ENCODE data around the gene TYMP.

TYMP gene

GRCh38 chr22:50563413-50564160, 33.8 kb upstream of the TYMP start:
- in situ Hi-C loops (cut with HindIII; ENCODE audit: low sequenced_read_pairs) = no loop called here
- no peak for TF ChIP-seq CTCF (IDR thresholded peaks at IDR 0.05; ENCODE audit: low read depth, low read length)
- H3K4me3 ChIP-seq (ENCODE audit: low read depth, low read length) = peak overlapping the region; percentile 51
- no peak for DNase-seq (ENCODE audit: low read depth, low spot score)

- in situ Hi-C loops (cut with HindIII; ENCODE audit: low sequenced_read_pairs) = no loop called here
- DNase-seq (ENCODE audit: low read depth, low spot score) = peak; percentile 81
- TF ChIP-seq CTCF (IDR thresholded peaks at IDR 0.05; ENCODE audit: low read depth, low read length) = peak; percentile 83
- peak within 1 kb of the TSS; percentile 51 for H3K4me3 ChIP-seq (ENCODE audit: low read depth, low read length)
These were observed 33.0 kb upstream of the TYMP start, which contains the start of gene SYCE3 for GRCh38 chr22:50562523-50563412. Gene SYCE3 (minus strand): TSS chr22:50562919. CDS start chr22:50556405, 6,514 bp downstream.

GRCh38 chr22:50561401-50562358, 31.9 kb upstream of the TYMP start:
- DNase-seq (ENCODE audit: low read depth, low spot score) = no peak
- in situ Hi-C loops (cut with HindIII; ENCODE audit: low sequenced_read_pairs) = no loop called here
- no peak for TF ChIP-seq CTCF (IDR thresholded peaks at IDR 0.05; ENCODE audit: low read depth, low read length)
- H3K4me3 ChIP-seq (ENCODE audit: low read depth, low read length) = no peak overlapping the region

GRCh38 chr22:50560034-50560433, 30.2 kb upstream of the TYMP start:
- in situ Hi-C loops (cut with HindIII; ENCODE audit: low sequenced_read_pairs) = no loop called here
- TF ChIP-seq CTCF (IDR thresholded peaks at IDR 0.05; ENCODE audit: low read depth, low read length) = no peak
- DNase-seq (ENCODE audit: low read depth, low spot score) = no peak
- H3K4me3 ChIP-seq (ENCODE audit: low read depth, low read length) = no peak overlapping the region

- DNase-seq (ENCODE audit: low read depth, low spot score) = no peak
- no peak overlapping the region for H3K4me3 ChIP-seq (ENCODE audit: low read depth, low read length)
- in situ Hi-C loops (cut with HindIII; ENCODE audit: low sequenced_read_pairs) = no loop called here
- TF ChIP-seq CTCF (IDR thresholded peaks at IDR 0.05; ENCODE audit: low read depth, low read length) = no peak
These were observed 26.9 kb upstream of the TYMP start for GRCh38 chr22:50556703-50557102.

GRCh38 chr22:50553310-50553709, 23.5 kb upstream of the TYMP start:
- in situ Hi-C loops (cut with HindIII; ENCODE audit: low sequenced_read_pairs) = no loop called here
- no peak for TF ChIP-seq CTCF (IDR thresholded peaks at IDR 0.05; ENCODE audit: low read depth, low read length)
- DNase-seq (ENCODE audit: low read depth, low spot score) = no peak
- H3K4me3 ChIP-seq (ENCODE audit: low read depth, low read length) = no peak overlapping the region

Data from astrocyte of the spinal cord (primary cell).